ENCODE results near the gene MREG.

GRCh38 chr2:216031960-216032689 is 18.8 kb upstream of the MREG start:
- TF ChIP-seq CTCF (IDR thresholded peaks at IDR 0.05) (no peak), POLR2A (IDR thresholded peaks at IDR 0.05) (no peak), EP300 (IDR thresholded peaks at IDR 0.05) (no peak), POLR2AphosphoS5 (IDR thresholded peaks at IDR 0.05) (no peak)
